HG02970 (cell line): ENCODE data around the gene CLPTM1.
"Not testable (repeated sequence)": the region's sequence is repeated elsewhere in the genome, so short reads cannot be mapped to it uniquely, and the experiment has no call there.

Source experiments
- ATAC-seq: cut with Tn5 transposase; IDR thresholded peaks from one replicate; pipeline ENCODE4 v1.9.1; 2021; ENCODE audit warnings: mild to moderate bottlenecking, moderate library complexity, moderate number of reproducible peaks; ENCODE audit not compliant: unreplicated experiment, low FRiP score

The CLPTM1 gene

DNA sequence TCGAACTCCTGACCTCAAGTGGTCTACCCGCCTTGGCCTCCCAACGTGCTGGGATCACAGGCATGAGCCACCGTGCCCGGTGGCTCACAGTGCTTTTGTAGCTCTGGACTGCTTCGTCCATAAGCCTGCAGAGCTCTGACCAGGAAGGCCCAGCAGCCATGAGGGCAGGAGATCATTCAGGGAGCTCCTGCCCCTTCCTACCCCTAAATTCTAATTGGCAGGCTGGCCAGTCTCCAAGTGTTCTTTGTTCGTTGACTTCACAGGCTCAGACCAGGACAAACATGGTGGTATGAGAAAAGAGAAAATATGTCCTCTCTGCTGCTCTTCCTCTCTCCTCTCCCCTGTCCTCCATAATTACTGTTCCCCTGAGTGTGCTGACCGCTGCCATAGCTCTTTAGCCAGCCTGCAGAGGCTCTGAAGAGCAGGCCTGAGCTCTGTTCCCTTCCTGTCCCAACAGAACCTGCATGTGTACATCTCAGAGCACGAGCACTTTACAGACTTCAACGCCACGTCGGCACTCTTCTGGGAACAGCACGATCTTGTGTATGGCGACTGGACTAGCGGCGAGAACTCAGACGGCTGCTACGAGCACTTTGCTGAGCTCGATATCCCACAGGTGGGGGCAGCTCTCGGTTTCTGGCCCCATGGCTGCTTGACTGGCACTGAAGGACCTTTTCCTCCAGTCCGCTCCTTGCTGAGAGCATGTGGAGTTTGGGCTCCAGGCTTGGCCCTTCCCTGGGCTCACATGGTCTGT is 19.0 kb downstream of the CLPTM1 start:
- ATAC-seq = no peak

DNA sequence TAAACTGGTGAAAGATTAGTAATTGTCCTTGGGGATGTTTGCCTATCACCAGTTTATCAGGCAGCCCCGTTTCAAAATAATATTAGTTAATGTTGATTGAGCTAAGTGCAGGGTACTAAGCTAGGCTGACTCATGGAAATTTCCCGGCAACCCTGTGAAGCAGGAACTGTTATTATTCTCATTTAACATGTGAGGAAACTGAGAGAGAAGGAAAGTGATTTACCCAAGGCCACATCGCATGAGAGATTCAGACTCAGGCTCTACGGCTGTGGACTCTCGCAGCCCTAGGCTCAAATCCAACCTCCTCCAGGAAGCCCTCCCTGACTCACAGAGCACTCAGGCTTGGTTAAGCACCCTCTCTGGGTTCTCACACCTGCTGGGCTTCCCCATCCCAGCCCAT is 19.7 kb downstream of the CLPTM1 start:
- no peak for ATAC-seq

DNA sequence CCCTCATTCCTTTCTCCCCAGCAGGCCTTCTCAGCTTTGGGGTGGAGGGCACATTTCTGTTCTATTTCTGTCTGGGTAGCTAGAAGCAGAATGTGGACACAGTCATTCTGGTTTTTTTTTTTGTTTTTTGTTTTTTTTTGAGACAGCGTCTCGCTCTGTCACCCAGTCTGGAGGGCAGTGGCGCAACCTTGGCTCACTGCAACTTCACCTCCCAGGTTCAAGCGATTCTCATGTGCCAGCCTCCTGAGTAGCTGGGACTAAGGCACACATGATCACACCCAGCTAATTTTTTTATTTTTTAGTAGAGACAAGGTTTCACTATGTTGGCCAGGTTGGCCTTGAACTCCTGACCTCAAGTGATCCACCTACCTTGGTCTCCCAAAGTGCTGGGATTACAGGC is 20.3 kb downstream of the CLPTM1 start:
- no peak for ATAC-seq

DNA sequence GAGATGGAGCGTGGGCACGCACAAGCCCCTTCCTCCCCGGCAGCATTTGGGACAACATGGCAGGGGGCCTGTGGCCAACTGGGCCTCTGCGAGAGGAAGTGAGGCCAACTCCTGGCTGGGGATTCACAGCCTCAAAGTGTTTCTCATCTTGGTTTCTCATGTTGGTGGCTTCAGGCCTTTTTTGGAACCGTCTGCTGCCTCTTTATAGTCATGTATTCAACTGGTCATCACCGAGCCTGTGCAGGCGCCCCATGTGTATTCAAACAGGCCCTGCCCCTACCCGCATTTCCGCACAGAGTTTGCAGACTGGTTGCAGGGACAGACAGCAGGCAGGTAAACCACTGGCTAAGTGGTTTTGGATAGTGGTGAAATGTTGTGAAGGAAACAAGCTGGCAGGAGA is 28.8 kb downstream of the CLPTM1 start:
- ATAC-seq = no peak

DNA sequence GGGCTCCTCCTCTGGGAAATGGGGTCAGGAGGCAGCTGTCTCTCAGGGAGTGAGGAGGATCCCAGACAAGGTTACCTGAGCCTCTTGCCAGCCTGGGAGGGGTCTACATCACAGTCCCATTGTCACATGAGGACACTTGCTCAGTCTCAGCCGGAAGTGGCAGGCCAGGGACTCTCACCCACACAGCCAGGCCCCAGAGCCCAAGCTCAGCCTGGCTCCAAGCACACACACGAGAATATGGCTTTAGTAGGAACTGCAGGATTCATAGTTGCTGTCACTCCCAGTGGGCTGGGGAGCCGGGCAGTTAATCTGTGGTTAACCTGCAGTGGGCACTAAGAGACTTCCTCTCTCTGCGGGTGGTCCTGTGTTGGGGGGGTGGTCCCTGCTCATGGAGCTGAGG is 30.3 kb downstream of the CLPTM1 start:
- ATAC-seq = no peak

DNA sequence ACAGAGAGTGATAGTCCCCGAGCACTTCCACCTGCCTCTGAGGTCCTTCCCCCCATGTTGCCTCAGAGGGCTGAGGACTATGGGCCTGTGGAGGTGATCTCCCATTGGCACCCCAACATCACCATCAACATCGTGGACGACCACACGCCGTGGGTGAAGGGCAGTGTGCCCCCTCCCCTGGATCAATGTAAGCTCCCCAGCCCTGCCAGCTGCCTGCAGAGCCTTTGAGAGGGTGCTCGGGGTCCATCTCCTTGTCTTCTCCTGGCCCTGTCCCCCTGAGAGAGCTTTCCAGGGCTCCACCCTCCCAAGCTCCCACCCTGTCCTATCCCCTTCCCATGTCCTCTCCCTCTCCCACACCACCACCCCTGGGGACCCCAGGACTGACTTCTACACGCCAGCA is 31.2 kb downstream of the CLPTM1 start:
- no peak for ATAC-seq

DNA sequence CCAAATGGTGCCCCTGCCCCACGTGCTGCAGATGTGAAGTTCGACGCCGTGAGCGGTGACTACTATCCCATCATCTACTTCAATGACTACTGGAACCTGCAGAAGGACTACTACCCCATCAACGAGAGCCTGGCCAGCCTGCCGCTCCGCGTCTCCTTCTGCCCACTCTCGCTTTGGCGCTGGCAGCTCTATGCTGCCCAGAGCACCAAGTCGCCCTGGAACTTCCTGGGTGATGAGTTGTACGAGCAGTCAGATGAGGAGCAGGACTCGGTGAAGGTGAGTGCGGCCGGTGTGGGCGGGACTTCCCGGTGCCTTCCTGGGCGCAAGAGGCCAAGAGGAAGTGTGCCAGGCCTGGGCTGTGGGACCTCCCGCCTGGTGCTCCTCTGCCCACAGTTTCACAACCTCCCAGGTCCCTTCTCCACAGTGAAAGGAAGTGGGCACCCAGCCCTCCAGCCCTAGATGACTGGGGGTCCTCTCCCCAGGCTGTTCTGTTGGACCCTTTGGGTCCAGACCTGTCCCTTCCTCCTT is 32.0 kb downstream of the CLPTM1 start:
- ATAC-seq = no peak

DNA sequence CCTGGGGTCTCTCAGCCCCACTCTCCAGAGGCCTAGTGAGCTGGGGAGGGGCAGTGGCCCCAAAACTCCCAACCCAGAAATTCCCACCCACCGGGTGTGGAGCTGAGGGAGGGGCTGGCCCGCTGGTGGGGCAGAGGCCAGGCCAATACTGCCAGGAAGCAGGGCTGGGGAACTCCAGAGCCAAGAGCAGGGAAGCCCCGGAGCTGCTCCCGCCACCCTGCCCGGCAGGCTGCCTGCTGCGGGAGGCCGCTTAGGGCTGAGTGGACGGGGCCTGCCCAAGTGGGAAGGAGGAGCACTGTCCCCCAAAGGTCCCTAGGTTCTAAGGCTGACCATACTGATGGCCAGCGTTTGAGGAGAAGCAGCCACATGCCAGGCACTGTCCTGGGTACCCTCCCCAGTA is 33.1 kb downstream of the CLPTM1 start:
- no peak for ATAC-seq

DNA sequence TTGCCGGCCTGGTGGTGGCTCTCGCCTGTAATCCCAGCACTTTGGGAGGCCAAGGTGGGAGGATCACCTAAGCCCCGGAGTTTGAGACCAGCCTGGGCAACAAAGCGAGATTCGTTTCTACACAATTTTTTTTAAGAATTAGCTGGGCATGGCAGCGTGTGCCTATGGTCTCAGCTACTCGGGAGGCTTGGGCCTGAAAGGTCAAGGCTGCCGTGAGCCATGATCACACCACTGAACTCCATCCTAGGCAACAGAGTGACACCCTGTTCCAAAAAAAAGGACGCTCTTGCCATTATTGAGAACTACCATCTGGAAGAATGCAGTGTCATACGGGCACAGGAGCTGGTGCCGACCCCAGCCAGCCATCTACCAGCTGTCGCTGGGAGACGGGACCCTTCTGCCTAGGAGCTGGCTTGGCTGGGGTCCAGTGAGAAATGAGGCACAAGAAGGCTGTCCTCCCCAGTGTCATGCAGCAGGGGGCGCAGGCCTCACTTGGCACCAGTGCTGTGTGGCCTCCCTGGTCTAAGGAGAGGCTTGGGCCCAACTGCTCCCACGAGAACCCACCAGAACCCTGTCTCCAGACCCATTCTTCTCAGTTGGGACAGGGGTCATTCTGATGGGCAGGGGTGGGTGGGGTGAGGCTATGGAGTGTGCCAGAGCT is 33.8 kb downstream of the CLPTM1 start:
- no peak for ATAC-seq

DNA sequence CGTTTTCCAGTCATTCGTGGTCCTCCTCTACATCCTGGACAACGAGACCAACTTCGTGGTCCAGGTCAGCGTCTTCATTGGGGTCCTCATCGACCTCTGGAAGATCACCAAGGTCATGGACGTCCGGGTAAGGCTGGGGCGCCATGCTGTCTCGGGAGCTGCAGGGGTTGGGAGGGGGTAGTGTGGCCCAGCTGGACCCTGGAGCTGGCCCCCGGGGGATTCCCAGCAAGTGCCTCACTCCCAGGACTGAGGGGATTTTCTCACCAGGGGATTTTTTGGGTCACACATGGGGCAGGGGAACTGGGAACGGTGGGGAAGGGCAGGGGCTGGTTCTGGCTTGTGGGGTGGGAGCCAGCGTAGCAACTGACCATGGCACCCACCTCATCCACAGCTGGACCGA is 35.3 kb downstream of the CLPTM1 start:
- no peak for ATAC-seq

DNA sequence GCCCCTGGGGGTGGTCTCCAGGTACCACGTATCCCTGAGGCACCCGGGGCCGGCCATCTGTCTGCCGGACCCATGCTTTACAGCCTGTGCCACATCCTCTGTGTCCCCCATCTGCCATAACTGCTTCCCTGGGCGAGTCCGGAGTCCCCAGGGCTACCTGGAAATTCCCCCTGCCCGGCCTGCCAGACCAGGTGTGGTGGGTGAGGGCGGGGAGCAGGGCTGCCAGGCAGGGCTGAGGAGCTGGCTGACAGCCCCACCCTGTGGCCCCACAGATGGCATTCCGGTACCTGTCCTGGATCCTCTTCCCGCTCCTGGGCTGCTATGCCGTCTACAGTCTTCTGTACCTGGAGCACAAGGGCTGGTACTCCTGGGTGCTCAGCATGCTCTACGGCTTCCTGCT is 35.8 kb downstream of the CLPTM1 start:
- ATAC-seq = no peak

DNA sequence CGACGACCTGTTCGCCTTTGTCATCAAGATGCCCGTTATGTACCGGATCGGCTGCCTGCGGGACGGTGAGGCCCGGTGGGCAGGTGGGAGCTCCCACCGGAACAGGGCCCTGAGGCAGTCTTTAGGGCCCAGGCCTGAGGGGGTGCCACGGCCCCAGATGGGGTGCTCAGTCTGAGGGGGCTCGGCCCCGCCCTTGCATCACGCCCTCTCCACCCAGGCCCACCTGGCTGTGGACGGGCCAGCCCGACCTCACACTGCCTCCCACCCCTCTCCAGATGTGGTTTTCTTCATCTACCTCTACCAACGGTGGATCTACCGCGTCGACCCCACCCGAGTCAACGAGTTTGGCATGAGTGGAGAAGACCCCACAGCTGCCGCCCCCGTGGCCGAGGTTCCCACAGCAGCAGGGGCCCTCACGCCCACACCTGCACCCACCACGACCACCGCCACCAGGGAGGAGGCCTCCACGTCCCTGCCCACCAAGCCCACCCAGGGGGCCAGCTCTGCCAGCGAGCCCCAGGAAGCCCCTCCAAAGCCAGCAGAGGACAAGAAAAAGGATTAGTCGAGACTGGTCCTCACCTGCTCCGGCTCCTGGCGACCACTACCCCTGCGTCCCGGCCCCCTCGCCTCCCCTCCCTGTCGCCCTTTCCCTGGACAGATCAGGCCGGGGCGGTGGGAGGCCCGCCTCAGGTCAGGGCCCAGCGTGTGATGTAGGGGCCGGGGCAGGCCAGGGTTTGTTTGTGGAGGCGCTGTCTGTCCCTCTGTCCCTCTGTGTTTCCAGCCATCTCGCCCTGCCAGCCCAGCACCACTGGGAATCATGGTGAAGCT is 37.4 kb downstream of the CLPTM1 start:
- ATAC-seq = no peak

DNA sequence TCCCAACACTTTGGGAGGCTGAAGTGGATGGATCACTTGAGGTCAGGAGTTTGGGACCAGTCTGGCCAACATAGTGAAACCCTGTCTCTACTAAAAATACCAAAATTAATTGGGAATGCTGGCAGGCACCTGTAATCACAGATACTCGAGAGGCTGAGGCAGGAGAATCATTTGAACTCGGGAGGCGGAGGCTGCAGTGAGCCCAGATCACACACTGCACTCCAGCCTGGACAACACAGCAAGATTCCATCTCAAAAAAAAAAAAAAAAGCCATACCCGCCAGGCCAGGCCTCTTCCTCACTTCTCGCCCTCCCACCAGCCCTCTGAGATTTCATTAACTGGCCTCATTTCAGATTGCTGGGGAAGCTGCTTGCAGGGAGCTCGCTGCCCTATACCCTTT is 38.3 kb downstream of the CLPTM1 start:
- ATAC-seq = no peak

DNA sequence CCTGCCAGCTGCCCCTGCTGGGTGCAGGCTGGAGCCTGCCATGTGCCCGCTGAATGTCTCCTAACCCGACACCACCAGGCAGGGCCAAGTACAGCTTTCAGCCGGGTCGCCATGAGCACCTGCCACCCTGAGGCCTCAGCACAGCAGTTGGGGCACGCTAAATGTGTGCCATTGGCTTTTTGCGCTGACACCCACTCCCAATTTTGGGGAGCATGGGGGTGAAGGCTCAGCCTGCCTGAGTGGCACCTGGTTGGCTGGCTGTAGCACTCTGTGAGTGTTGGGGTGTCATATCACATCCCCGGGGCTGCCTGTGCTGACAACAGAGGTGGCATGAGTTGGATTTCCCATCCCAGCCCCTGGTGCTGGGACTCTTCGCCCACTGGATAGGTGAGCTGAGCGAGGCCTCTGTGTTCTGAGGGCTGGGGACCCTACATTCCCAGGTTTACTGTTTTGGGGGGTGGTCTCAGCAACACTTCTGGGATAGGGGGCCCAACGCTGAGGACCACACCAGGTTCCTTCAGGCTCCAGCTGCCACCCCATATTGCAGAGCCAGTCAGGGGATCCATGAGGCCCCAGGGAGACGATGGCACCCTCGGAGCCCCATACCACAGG is 38.9 kb downstream of the CLPTM1 start:
- no peak for ATAC-seq

DNA sequence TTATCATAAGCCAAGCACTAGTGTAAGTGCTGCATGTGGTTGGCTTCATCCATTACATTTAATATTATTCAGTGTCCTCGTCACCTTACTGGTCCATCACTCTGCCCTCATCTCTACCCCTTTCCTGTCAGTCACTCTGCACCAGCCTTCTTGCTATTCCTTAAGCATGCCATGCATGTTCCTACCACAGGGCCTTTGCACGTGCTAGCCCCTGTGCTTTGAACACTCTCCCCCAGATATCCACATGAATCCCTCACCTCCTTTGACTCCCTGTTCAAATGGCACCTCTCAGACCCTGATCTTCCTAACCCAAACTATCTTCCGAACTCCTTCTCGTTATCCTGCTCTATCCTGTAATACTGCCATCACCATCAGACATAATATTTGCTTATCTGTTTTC is 42.8 kb downstream of the CLPTM1 start:
- ATAC-seq = no peak

DNA sequence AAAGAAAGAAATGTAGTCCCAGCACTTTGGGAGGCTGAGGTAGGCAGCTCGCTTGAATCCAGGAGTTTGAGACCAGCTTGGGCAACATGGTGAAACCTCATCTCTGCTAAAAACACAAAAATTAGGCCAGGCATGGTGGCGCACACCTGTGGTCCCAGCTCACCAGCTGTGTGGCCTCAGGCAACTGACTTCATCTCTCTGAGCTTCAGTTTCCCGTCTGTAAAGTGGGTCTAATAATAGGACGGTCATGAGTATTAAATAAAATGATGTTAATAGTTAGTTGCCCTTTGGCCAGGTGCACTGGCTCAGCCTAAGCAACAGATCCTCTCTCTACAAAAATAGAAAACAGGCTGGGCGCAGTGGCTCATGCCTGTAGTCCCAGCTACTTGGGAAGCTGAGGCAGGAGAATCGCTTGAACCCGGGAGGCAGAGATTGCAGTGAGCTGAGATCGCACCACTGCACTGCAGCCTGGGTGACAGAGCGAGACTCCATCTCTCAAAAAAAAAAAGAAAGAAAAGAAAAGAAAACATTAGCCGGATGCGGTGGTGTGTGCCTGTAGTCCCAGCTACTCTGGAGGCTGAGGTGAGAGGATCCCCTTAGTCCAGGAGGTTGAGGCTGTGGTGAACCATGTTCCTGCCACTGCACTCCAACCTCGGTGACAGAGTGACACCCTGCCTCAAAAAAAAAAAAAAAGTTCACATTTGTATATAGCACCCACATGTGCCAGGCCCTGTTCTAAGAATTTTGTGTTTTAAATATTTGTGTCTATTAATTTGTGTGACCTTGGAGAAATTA is 44.1 kb downstream of the CLPTM1 start:
- not testable (repeated sequence) for ATAC-seq

DNA sequence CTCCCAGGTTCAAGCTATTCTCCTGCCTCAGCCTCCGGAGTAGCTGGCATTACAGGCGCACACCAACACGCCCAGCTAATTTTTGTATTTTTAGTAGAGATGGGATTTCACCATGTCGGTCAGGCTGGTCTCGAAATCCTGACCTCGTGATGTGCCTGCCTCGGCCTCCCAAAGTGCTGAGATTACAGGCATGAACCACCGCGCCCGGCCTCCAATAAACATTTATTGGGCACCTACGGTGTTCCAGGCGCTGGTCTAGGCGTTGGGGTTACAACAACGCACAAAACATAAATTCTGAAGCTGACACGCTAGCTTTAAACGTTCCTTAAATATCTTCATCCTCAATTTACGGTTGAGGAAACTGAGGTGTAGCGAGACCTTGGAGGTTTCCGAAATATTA is 45.5 kb downstream of the CLPTM1 start:
- ATAC-seq = not testable (repeated sequence)

DNA sequence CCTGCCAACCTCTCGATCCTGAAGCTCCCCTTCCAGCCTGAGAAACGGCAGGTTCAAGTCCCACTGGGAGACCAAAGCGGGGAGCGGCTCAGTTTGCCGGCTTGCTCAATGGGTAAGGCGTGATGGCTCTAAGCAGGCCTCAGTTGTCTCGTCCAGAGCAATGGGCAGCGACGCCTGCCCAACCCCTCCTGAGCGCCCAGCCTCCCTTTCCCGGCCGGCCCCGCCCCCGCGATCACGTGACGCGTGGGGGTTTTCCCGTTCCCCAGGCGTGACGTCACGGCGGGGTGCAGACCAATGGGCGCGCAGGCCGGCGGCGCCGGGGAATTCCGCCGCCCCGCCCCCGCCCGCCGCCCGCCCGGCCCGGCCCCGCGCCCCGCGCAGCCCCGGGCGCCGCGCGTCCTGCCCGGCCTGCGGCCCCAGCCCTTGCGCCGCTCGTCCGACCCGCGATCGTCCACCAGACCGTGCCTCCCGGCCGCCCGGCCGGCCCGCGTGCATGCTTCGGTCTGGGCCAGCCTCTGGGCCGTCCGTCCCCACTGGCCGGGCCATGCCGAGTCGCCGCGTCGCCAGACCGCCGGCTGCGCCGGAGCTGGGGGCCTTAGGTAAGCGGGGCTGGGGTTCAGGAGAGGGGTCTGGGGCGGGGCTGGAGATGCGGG is 46.0 kb downstream of the CLPTM1 start, which contains the start of gene RELB:
TSS of gene RELB (plus strand) at position 378 of the 653 bp plus-strand sequence. CDS start at position 494, 116 bp downstream.
- ATAC-seq = peak; percentile 64

DNA sequence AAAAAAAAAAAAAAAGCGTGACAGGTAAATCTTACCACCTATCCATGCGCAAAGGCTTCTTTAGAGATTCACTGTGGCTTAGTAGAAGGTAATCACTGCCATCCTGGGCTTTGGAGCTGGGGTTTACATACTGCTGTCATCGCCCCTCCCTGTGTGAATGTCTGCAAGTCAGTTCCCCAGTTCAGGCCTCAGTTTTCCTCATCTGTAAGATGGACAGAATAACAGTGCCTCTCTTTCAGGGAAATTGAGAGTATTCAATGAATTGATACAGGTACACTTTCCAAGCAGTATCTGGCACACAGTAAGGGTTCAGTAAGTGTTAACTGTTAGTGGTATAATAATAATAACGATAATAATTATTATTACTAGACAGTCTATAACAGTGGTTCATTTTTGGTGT is 48.3 kb downstream of the CLPTM1 start:
- no peak for ATAC-seq
